ENCODE results near the gene THRAP3. TPM values are rescaled to one million over a fixed set of nuclear protein-coding genes. Genes with fewer than 3 reads are reported as not detected.

The THRAP3 gene
- total RNA-seq, 1 donor from 2014 or later: 81.0 TPM

DNA sequence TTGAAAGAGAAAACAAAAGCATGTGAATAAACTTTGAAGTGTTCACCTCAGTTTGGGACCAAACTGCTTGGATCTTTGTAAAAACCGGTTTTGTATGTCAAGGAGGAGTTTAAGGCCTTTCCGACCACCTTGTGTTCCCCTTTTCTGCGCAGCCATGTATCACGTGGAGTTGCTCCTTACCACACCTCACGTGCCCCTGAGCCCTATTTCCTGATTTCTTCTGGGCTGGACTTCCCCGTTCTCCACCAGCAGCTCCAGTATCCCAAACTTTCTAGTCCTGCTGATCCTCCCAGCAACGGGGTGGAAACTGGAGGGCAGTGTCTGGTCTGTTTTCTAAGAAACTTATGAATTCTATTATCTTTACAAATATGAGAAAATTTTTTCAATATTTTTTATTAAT, 80.3 kb downstream of the THRAP3 start:
- TF ChIP-seq, protein P1, sequence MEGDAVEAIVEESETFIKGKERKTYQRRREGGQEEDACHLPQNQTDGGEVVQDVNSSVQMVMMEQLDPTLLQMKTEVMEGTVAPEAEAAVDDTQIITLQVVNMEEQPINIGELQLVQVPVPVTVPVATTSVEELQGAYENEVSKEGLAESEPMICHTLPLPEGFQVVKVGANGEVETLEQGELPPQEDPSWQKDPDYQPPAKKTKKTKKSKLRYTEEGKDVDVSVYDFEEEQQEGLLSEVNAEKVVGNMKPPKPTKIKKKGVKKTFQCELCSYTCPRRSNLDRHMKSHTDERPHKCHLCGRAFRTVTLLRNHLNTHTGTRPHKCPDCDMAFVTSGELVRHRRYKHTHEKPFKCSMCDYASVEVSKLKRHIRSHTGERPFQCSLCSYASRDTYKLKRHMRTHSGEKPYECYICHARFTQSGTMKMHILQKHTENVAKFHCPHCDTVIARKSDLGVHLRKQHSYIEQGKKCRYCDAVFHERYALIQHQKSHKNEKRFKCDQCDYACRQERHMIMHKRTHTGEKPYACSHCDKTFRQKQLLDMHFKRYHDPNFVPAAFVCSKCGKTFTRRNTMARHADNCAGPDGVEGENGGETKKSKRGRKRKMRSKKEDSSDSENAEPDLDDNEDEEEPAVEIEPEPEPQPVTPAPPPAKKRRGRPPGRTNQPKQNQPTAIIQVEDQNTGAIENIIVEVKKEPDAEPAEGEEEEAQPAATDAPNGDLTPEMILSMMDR (IDR thresholded peaks at IDR 0.05): no peak
- Histone ChIP-seq H3K36me3 (peaks cover 51% of the 10 kb centered on the region), H3K4me3 (no peak overlapping the region), H3K9me3 (no peaks in the 10 kb centered on the region), H3K4me1 (peaks cover 35% of the 10 kb centered on the region), H3K27ac (no peak overlapping the region), H3K27me3 (ENCODE audit: low read depth) (no peaks in the 10 kb centered on the region)
- intact Hi-C loops (cut with DNase I): no loop called here
- peak; percentile 57 for DNase-seq
- ATAC-seq: no peak

DNA sequence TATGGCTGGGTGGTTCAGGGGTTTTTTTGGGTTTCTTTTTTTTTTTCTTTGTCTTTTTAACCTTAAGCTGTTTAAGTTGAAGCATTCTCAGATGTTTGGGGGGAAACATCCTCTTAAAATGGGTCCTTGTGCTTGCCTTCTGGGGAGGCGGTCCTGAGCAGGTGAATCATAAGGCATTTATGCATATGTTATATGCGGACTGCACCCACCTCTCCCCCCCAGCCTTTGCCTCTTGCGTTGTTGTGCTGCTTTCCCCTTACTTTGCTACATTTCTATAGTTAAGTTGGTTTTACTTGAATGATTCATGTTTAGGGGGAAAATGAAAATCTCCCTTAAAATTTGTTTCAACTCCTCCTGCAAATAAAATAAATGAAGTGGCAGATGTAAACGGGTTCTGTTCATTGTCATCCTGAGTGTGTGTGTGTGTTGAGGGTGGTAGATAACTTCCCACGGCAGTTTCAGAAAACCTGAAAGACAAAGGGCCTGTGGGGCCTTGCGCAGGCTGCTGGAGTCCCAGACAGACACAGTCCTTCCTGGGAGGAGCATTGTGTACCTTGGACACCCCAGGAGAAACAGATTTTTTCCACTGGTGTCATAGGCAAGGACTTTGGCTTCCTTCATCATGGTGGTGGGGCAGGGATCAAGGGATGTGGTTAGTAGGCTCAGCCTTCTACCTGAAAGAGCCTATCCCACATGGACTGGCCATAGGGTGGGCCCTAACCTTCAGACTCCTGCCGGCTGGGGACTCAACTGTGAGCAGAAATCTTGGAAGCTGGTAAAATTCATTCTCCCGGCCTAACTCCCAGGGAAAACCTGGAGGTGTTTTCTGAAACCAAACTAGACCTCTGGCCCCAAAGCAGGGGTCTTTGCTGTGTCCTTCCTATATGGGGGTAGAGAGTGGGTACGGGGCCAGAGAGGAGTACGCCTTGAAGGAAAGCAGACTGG, 81.0 kb downstream of the THRAP3 start:
- H3K27ac ChIP-seq: peak overlapping the region; percentile 92
- TF ChIP-seq, protein P1 (IDR thresholded peaks at IDR 0.05): no peak
- DNase-seq (no peak), ATAC-seq (no peak)
- no peak overlapping the region for H3K4me3 ChIP-seq
- H3K9me3 ChIP-seq: no peaks in the 10 kb centered on the region
- intact Hi-C loops (cut with DNase I): no loop called here
- peaks cover 44% of the 10 kb centered on the region for H3K36me3 ChIP-seq
- H3K4me1 ChIP-seq: peaks cover 28% of the 10 kb centered on the region
- no peaks in the 10 kb centered on the region for H3K27me3 ChIP-seq (ENCODE audit: low read depth)

DNA sequence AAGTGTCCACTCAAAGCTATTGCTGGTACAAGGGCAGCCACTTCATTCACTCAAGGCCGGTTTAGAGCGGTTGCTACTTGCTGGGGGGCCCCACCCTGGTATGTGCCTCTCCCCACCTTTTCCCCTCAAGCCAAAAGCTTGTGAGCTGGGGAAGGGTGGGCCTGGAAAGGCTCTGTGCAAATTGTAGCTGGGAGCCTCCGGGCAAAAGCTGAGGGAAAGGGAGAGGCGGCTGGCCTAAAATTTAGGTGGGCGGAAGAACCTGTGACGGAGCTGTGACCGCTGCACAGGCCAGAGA, 81.6 kb downstream of the THRAP3 start:
- intact Hi-C loops (cut with DNase I): no loop called here
- Histone ChIP-seq H3K36me3 (peaks cover 37% of the 10 kb centered on the region), H3K27me3 (ENCODE audit: low read depth) (no peaks in the 10 kb centered on the region), H3K4me3 (peak overlapping the region; percentile 96), H3K4me1 (peaks cover 22% of the 10 kb centered on the region), H3K9me3 (no peaks in the 10 kb centered on the region), H3K27ac (peak overlapping the region; percentile 92)
- ATAC-seq (peak; percentile 21 to 46), DNase-seq (no peak)
- TF ChIP-seq, protein P1 (IDR thresholded peaks at IDR 0.05): no peak

DNA sequence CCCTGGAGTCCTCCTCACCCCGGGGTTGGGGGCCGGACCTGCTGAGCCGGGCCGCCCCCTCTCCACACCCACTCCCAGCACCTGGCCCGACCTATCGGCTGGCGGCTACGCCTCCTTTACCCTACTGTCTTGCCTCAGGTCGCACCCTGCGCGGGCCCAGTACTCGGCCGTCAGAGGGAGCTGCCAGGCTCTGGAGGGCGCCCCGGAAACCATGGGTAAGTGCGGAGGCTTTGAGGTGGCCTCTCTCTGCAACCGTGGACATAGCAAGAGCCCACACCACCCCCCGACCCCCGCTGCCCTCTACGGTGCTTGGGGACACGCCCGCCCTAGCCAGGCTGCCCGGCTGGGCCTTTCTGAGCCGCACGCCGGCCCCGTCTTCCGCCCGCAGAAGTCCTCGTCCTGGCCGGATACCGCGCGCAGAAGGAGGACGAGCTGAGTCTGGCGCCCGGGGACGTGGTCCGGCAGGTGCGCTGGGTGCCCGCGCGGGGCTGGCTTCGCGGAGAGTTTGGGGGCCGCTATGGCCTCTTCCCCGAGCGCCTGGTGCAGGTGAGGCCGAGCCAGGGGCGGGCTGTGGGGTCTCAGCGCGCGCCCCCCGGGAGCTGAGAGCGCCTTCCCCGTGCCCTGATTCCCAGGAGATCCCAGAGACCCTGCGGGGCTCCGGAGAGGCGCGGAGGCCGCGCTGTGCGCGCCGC, 82.1 kb downstream of the THRAP3 start, which contains the start of gene SH3D21:
TSS of gene SH3D21 (plus strand) at position 159 of the 692 bp plus-strand sequence. CDS start at position 212, 53 bp downstream.
- Histone ChIP-seq H3K9me3 (no peaks in the 10 kb centered on the region), H3K36me3 (peaks cover 32% of the 10 kb centered on the region), H3K27me3 (ENCODE audit: low read depth) (no peaks in the 10 kb centered on the region), H3K4me3 (peak within 1 kb of the TSS; percentile 96), H3K27ac (peak within 1 kb of the TSS; percentile 92), H3K4me1 (peaks cover 22% of the 10 kb centered on the region)
- peak; percentile 81 for DNase-seq
- peak; percentile 87 to 89 for ATAC-seq
- intact Hi-C loops (cut with DNase I): no loop called here
- TF ChIP-seq, protein P1 (IDR thresholded peaks at IDR 0.05): peak; percentile 16

DNA sequence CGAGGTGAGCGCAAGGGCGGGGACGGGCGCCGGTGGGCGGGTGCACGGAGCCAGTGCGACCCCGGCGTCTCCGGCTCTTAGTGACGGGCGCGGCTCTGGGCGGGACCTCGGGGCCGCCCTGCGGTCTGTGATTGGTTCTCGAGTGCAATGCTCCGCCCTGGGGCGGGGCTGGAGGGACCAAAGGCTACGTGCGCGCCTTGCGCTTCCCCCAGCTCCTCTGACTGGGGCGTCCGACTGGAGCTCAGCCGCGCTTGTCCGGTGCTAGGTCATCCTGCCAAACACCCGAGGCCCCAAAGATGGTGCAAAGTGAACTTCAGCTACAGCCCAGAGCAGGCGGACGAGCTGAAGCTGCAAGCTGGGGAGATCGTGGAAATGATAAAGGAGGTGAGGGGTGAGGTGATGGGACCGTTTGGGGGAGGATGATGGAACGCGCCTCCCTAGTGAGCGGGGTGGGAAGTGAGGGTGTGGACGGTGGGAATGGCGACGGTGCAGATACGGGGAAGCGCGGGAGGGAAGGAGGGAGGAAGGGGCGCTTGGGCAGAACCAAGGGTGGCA, 82.7 kb downstream of the THRAP3 start:
- H3K27ac ChIP-seq: peak overlapping the region; percentile 92
- TF ChIP-seq, protein P1 (IDR thresholded peaks at IDR 0.05): no peak
- DNase-seq: peak; percentile 93
- H3K4me3 ChIP-seq: peak overlapping the region; percentile 96
- H3K27me3 ChIP-seq (ENCODE audit: low read depth): no peaks in the 10 kb centered on the region
- peaks cover 22% of the 10 kb centered on the region for H3K4me1 ChIP-seq
- H3K36me3 ChIP-seq: peaks cover 26% of the 10 kb centered on the region
- H3K9me3 ChIP-seq: no peaks in the 10 kb centered on the region
- intact Hi-C loops (cut with DNase I): no loop called here
- peak; percentile 98 for ATAC-seq

Measured in lower lobe of right lung (tissue), 2 donors.